Diencephalon (tissue), 1 donor: ENCODE results near the gene GPS1. TPM values are rescaled to one million over a fixed set of nuclear protein-coding genes. Genes with fewer than 3 reads are reported as not detected.

Experiments
- total RNA-seq: library from RNA; depleted of rRNA; stranded (reverse); fragments of >200 nt; gene quantifications from one replicate; pipeline ENCODE4 v1.2.3, GENCODE V29; 2014

The GPS1 gene
- total RNA-seq: 84.0 TPM

GRCh38 chr17:82051776-82052637 lies at the start of gene GPS1, which contains the start of gene RFNG:
Gene GPS1 (plus strand): TSS chr17:82051898. CDS start chr17:82051932, 34 bp downstream.
Gene RFNG (minus strand): TSS chr17:82051811. CDS start chr17:82051766, 45 bp downstream.

DNA sequence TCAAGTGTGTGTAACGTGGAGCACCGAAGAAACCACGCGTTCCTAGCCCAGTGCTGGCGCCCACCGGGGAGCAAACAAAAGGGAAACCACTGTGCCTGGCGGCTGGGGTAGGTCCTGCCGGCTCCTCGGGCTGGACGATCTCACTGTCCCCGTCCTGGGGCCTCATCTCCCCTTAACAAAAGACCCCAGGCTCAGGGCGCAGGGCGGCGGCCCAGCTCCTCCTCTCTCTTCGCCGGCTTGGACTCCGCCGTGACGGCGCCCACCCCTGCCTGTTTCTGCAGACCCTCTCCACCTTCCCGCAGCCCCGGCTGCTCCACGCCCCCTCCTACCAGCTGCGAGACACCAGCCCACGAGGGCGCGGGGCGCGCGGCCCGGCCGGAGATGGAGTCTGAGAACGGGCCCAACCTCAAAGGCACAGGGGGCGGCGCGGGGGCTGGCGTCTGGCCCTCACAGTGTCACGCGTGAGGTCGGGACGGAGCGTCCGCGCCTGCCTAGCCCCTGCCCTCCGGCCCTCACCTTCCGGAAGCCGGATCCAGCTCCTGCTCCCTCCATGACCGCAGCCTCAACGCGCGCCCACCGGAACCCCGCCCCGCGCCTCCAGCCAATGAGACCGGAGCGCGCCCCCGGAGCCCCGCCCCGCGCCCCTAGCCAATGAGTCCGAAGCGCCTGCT lies 29.3 kb upstream of the GPS1 start, which contains the start of gene CENPX:
TSS of gene CENPX (minus strand) at position 569 of the 671 bp plus-strand sequence. CDS start at position 552, 17 bp downstream.

GRCh38 chr17:82022981-82023446 lies 28.7 kb upstream of the GPS1 start, which contains the start of gene LRRC45:
Gene LRRC45 (plus strand): TSS chr17:82023305. CDS start chr17:82023644, 339 bp downstream.

DNA sequence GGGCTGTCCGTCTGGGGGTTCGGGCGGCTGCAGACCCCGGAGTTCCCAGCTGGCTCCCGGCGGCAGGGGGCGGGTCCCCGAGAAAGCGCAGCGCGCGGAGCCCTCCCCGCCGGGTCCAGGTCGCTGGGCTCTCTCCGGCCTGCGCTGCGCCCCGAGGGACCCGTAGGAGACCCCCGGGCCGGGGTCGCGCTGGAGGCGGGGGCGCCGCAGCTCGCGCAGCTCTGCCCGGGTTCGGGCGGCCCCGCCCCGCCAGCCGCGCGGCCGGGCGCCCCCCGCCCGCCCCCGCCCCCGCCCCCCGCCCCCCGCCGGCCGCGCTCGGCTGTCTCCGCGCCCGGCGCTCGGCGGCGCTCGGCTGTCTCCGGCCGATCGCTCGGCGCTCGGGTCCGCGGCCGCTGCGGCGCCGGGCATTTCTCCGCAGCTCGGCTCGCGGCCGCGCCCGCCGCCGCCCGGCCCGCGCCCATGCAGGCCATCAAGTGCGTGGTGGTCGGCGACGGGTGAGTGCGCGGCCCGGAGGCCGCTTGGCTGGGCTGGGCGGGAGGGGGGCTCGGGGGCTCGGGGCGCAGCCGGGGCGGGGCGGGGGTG lies 20.3 kb upstream of the GPS1 start, which contains the start of gene RAC3:
TSS of gene RAC3 (plus strand) at position 376 of the 582 bp plus-strand sequence. CDS start at position 460, 84 bp downstream.

DNA sequence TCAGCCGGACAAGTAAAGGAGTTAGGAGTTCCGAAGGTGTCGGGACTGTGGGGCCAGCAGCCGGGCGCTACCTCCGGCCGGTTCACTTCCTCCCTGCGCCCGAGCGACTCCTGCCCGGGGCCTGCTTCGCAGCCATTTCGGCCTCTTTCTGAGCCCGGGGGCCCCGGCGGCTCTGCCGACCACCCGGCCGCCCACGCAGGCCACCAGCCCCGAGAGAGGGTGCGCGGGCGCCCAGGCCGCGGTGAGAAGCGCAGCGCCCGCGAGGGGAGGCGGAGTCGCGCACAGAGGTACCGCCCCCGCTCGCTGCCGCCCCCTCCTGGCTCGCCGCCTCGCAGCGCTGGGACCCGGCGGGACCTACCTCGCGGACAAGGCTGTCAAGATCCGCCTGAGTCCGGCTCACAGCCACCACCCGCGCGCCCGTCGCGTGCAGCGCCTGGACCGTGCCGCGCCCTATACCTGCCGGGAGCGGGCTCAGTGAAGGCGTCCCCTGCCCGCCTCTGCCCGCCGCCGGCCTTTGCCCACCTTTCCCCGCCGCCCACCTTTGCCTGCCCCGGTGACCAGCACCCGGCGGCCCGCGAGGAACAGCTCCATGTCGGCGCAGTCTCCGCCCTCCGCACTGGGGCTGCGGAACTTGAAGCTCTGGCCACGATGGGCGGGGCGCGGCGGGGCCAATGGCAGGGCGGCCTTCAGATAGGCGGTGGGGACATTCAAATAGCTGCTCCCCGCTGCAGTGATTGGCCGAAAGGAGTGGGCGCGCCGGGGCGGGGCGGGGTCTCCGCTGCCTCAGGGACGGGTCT lies 14.4 kb upstream of the GPS1 start, which contains the start of gene DCXR:
TSS of gene DCXR (minus strand) at position 606 of the 797 bp plus-strand sequence. CDS start at position 591, 15 bp downstream.

GRCh38 chr17:82065638-82066303 lies 14.1 kb downstream of the GPS1 start, which contains the start of gene DUS1L:
Gene DUS1L (minus strand): TSS chr17:82065804. CDS start chr17:82065059, 745 bp downstream.

DNA sequence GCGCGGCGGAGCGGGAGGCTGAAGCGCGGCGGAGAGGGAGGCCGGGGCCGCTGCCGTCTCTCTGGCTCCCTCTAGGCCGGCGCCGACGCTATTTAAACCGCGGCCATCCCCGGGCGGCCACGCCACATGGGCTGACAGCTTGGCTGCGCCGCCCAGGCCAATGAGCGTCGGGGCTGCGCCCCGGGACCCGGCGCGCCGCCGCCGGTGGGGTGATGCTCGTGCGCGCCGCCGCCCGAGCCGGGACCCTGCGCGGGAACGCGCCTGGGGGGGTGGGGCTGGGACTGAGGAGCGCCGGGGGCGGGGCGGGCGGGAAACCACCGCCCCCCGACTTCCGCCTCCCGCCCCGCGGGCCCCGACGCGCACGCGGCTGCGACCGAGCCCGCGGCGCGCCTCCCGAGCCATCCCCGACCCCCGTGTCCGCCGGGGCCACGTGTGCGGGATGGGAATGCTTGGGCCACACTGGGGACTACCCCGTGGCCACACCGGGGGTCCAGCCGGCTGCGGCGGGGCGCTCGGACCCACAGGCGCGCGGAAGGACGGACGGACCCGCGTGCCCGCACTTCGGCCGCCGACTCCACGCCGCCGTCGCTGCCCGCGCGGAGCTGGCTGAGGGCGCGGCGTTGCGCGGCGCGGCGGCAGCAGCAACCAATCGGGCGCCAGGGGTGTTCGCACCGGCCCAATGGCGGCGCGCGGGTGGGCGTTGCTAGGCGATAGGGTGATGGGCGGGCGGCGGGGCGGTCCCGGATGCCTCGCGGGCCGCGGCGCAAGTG lies 46.7 kb downstream of the GPS1 start, which contains the start of gene FASN:
TSS of gene FASN (minus strand) at position 68 of the 770 bp plus-strand sequence. CDS start 1,791 bp downstream, outside the sequence.

Other genes starting within 250 kb of the GPS1 start
- gene GCGR, start 247.7 kb upstream of the GPS1 start, total RNA-seq: not detected
- gene MCRIP1, start 218.6 kb upstream of the GPS1 start, total RNA-seq: 88.1 TPM
- gene PPP1R27, start 216.8 kb upstream of the GPS1 start, total RNA-seq: not detected
- 90.9 TPM for gene P4HB, start 191.4 kb upstream of the GPS1 start, total RNA-seq
- 33.2 TPM for gene ARHGDIA, start 180.6 kb upstream of the GPS1 start, total RNA-seq
- gene ALYREF, start 160.3 kb upstream of the GPS1 start, total RNA-seq: 80.3 TPM
- gene ANAPC11, start 160.2 kb upstream of the GPS1 start, total RNA-seq: 69.2 TPM
- 4.2 TPM for gene NPB, start 149.7 kb upstream of the GPS1 start, total RNA-seq
- 28.8 TPM for gene PCYT2, start 140.5 kb upstream of the GPS1 start, total RNA-seq
- gene SIRT7, start 133.7 kb upstream of the GPS1 start, total RNA-seq: 9.0 TPM
- 18.5 TPM for gene MAFG, start 124.2 kb upstream of the GPS1 start, total RNA-seq
- gene PYCR1, start 114.6 kb upstream of the GPS1 start, total RNA-seq: 27.5 TPM
- gene MYADML2, start 104.7 kb upstream of the GPS1 start, total RNA-seq: 1.8 TPM
- 0.69 TPM for gene NOTUM, start 90.7 kb upstream of the GPS1 start, total RNA-seq
- gene ASPSCR1, start 74.3 kb upstream of the GPS1 start, total RNA-seq: 22.6 TPM
- 29.8 TPM for gene CENPX, start 29.0 kb upstream of the GPS1 start, total RNA-seq
- 11.3 TPM for gene LRRC45, start 28.6 kb upstream of the GPS1 start, total RNA-seq
- 122 TPM for gene RAC3, start 20.2 kb upstream of the GPS1 start, total RNA-seq
- gene DCXR, start 14.2 kb upstream of the GPS1 start, total RNA-seq: 33.7 TPM
- gene RFNG, start 87 bp upstream of the GPS1 start, total RNA-seq: 20.1 TPM
- gene DUS1L, start 13.9 kb downstream of the GPS1 start, total RNA-seq: 20.1 TPM
- 119 TPM for gene FASN, start 46.3 kb downstream of the GPS1 start, total RNA-seq
- 28.4 TPM for gene CCDC57, start 160.9 kb downstream of the GPS1 start, total RNA-seq
- gene SLC16A3, start 177.1 kb downstream of the GPS1 start, total RNA-seq: 6.5 TPM
- 48.7 TPM for gene CSNK1D, start 221.8 kb downstream of the GPS1 start, total RNA-seq